ENCODE measurements around the gene OLFM4.

OLFM4 gene

GRCh38 chr13:53068585-53069520 is 40.2 kb downstream of the OLFM4 start:
- DNase-seq (ENCODE audit: low read depth, low spot score), result no peak

GRCh38 chr13:53069800-53070199 is 41.2 kb downstream of the OLFM4 start:
- DNase-seq (ENCODE audit: low read depth, low spot score), result no peak

- DNase-seq (ENCODE audit: low read depth, low spot score), result no peak
These were observed 45.1 kb downstream of the OLFM4 start for GRCh38 chr13:53073711-53074110.

GRCh38 chr13:53074114-53074513 is 45.5 kb downstream of the OLFM4 start:
- no peak for DNase-seq (ENCODE audit: low read depth, low spot score)

- no peak for DNase-seq (ENCODE audit: low read depth, low spot score)
These were observed 46.9 kb downstream of the OLFM4 start for GRCh38 chr13:53075356-53076041.

GRCh38 chr13:53079691-53080090 is 51.1 kb downstream of the OLFM4 start:
- no peak for DNase-seq (ENCODE audit: low read depth, low spot score)

GRCh38 chr13:53088871-53089270 is 60.3 kb downstream of the OLFM4 start:
- no peak for DNase-seq (ENCODE audit: low read depth, low spot score)

GRCh38 chr13:53089951-53090350 is 61.3 kb downstream of the OLFM4 start:
- no peak for DNase-seq (ENCODE audit: low read depth, low spot score)

GRCh38 chr13:53090461-53090860 is 61.8 kb downstream of the OLFM4 start:
- DNase-seq (ENCODE audit: low read depth, low spot score), result no peak

- no peak for DNase-seq (ENCODE audit: low read depth, low spot score)
These were observed 64.3 kb downstream of the OLFM4 start for GRCh38 chr13:53092931-53093330.

- no peak for DNase-seq (ENCODE audit: low read depth, low spot score)
These were observed 69.8 kb downstream of the OLFM4 start for GRCh38 chr13:53098455-53098854.

GRCh38 chr13:53100394-53101063 is 71.9 kb downstream of the OLFM4 start:
- DNase-seq (ENCODE audit: low read depth, low spot score), result no peak

All from activated naive CD8-positive, alpha-beta T cell treated with anti-CD3 and anti-CD28 coated beads, Interleukin-2, amount 50 U/mL, for 16 hours (primary cell).